Measurements from ENCODE around the gene ZDHHC14.
A peak's percentile ranks its signal among the peaks of the same experiment; 100 is the strongest.
"Not testable (repeated sequence)": the region's sequence is repeated elsewhere in the genome, so short reads cannot be mapped to it uniquely, and the experiment has no call there.

ZDHHC14 gene

DNA sequence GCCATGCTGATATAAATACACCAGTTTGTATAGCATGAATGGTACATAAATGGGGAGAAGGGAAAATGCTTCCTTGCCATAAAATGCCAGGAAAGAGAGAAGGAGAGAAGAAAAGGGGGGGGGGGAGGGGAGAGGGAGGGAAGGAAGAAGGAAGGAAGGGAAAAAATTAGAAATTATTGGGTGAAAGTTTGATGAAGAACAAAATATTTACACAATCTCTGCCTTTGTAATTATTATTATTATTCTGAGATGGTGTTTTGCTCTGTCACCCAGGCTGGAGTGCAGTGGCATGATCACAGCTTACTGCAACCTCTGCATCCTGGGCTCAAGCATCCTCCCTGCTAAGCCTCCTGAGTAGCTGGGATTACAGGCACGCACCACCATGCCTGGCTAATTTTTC is 10.2 kb upstream of the ZDHHC14 start:
- H3K27me3 Mint-ChIP-seq = peaks cover 42% of the 10 kb centered on the region

DNA sequence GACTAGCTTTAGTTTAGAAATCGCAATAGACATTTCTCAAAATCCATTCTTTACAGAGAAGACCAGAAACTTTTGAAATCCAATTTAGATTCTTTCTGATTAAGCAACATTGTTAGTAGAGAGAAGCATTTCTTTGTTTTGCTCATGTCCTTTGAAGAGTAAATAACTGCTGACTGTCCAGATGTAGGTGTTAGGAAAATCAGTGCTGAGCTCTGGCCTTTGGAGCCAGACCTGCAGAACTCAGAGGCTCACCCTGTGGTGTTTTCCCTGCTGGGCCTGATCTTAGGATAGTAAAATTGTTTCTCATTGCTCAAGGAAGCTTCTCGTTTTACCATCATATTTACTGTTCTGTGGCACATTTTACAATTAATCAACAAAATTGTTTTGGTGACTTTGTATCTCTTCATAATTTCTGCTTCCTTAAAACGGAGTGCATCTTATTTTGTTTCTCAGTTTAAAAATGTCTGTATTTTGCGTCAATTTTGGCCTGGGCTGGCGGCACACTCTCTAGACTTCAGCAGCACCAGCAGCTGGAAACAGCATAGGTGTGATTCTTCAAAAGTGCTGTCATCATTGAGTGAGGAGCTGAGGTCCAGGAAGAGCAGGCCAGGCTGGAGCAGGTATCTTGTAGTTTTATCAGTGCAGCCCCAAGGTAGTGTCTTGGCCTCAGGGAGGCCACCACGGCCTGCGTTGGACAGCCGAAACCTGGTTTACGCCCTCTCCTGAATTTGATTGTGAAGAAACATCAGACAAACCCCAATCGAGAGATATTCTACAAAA is 8.3 kb upstream of the ZDHHC14 start:
- no peaks in the 10 kb centered on the region for H3K36me3 Mint-ChIP-seq (ENCODE audit: low read depth)
- peaks cover 25% of the 10 kb centered on the region for H3K27me3 Mint-ChIP-seq
- H3K9me3 Mint-ChIP-seq = no peaks in the 10 kb centered on the region
- H3K27ac Mint-ChIP-seq = no peak overlapping the region
- H3K4me3 Mint-ChIP-seq = no peak overlapping the region
- peaks cover 41% of the 10 kb centered on the region for H3K4me1 Mint-ChIP-seq (ENCODE audit: low read depth)

More for the DNA sequence above, 10.2 kb upstream of the ZDHHC14 start:
- Mint-ChIP-seq H3K9me3 (no peaks in the 10 kb centered on the region), H3K4me1 (ENCODE audit: low read depth) (peaks cover 27% of the 10 kb centered on the region), H3K4me3 (no peak overlapping the region), H3K36me3 (ENCODE audit: low read depth) (no peaks in the 10 kb centered on the region), H3K27ac (no peak overlapping the region)

- no peaks in the 10 kb centered on the region for H3K9me3 Mint-ChIP-seq
- H3K36me3 Mint-ChIP-seq (ENCODE audit: low read depth) = no peaks in the 10 kb centered on the region
- H3K27ac Mint-ChIP-seq = no peak overlapping the region
- no peak overlapping the region for H3K4me3 Mint-ChIP-seq
- peaks cover 17% of the 10 kb centered on the region for H3K27me3 Mint-ChIP-seq
- H3K4me1 Mint-ChIP-seq (ENCODE audit: low read depth) = peaks cover 30% of the 10 kb centered on the region
Measured at GRCh38 chr6:157374889-157375443, 6.0 kb upstream of the ZDHHC14 start.

DNA sequence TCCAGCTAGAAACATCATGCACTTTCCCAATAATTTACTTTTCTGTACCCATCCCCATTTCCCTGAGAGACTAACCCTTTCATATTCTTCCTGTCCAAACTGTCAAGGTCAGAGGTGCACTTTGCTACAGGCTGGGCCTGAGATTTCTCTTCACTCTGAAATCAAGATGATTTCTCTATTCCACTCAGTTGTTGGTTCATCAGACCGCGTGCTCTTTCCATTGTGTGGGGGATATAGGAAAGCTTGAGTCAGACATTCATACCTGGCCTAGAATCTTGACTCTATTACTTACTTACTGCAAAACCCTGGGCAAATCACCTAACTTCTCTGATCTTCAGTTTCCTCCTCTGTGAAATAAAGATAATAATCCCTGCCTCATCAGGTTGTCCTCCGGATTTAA is 4.7 kb upstream of the ZDHHC14 start:
- H3K27ac Mint-ChIP-seq = peak overlapping the region; percentile 77
- H3K36me3 Mint-ChIP-seq (ENCODE audit: low read depth) = no peaks in the 10 kb centered on the region
- H3K4me3 Mint-ChIP-seq = peak overlapping the region; percentile 6
- peaks cover 27% of the 10 kb centered on the region for H3K4me1 Mint-ChIP-seq (ENCODE audit: low read depth)
- peaks cover 16% of the 10 kb centered on the region for H3K27me3 Mint-ChIP-seq
- no peaks in the 10 kb centered on the region for H3K9me3 Mint-ChIP-seq

DNA sequence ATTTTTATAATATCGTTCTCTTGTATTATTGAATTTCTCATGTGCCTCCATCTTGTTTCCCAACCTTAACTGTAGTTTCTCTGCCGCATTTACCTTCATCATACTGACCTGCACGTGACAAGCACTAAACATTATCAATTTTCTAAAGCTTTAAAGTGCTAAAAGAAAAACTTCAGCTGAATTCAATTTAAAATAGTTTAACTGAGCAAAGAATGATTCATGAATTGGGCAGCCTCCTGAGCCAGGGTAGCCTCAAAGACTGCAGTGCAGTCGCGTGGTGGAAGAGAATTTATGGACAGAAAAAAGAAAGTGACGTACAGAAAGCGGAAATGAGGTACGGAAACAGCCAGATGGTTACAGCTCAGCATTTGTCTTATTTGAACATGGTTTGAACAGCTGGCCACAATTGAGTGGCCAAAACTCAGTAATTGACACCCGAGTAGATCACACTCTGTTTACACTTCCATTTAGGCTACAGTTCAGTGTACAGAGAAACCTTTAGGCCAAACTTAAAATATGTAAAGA is 4.2 kb upstream of the ZDHHC14 start:
- peaks cover 16% of the 10 kb centered on the region for H3K27me3 Mint-ChIP-seq
- peaks cover 27% of the 10 kb centered on the region for H3K4me1 Mint-ChIP-seq (ENCODE audit: low read depth)
- peak overlapping the region; percentile 77 for H3K27ac Mint-ChIP-seq
- H3K36me3 Mint-ChIP-seq (ENCODE audit: low read depth) = no peaks in the 10 kb centered on the region
- H3K9me3 Mint-ChIP-seq = no peaks in the 10 kb centered on the region
- no peak overlapping the region for H3K4me3 Mint-ChIP-seq

- peak overlapping the region; percentile 81 for H3K4me3 Mint-ChIP-seq
- peak overlapping the region; percentile 74 for H3K27ac Mint-ChIP-seq
- no peaks in the 10 kb centered on the region for H3K9me3 Mint-ChIP-seq
- peaks cover 16% of the 10 kb centered on the region for H3K27me3 Mint-ChIP-seq
- peaks cover 7% of the 10 kb centered on the region for H3K36me3 Mint-ChIP-seq (ENCODE audit: low read depth)
- peaks cover 44% of the 10 kb centered on the region for H3K4me1 Mint-ChIP-seq (ENCODE audit: low read depth)
Measured at GRCh38 chr6:157379656-157380457, 1.1 kb upstream of the ZDHHC14 start.

DNA sequence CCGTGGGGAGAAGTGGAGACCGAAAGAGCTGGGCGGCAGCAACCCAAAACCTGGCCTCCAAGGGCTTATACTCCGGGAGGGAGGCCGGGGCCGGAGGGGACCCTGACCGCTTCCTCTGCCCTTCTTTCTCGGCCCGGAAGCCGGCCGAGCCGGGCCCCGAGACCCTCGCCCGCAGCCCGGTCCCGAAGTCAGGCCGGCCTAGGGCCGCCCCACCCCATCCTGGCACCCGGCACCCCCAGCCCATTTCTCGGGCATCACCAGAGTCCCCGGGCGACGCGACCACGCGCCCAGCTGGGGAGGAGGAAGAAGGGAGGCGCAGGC is 572 bp upstream of the ZDHHC14 start:
- Mint-ChIP-seq H3K4me3 (peak overlapping the region; percentile 81), H3K36me3 (ENCODE audit: low read depth) (peaks cover 7% of the 10 kb centered on the region), H3K4me1 (ENCODE audit: low read depth) (peaks cover 44% of the 10 kb centered on the region), H3K9me3 (no peaks in the 10 kb centered on the region), H3K27ac (peak overlapping the region; percentile 74), H3K27me3 (peaks cover 14% of the 10 kb centered on the region)

GRCh38 chr6:157381631-157382621 is 936 bp downstream of the ZDHHC14 start:
- Mint-ChIP-seq H3K4me3 (peak overlapping the region; percentile 77), H3K9me3 (no peaks in the 10 kb centered on the region), H3K36me3 (ENCODE audit: low read depth) (peaks cover 7% of the 10 kb centered on the region), H3K27ac (peak overlapping the region; percentile 52), H3K27me3 (peaks cover 14% of the 10 kb centered on the region), H3K4me1 (ENCODE audit: low read depth) (peaks cover 36% of the 10 kb centered on the region)

DNA sequence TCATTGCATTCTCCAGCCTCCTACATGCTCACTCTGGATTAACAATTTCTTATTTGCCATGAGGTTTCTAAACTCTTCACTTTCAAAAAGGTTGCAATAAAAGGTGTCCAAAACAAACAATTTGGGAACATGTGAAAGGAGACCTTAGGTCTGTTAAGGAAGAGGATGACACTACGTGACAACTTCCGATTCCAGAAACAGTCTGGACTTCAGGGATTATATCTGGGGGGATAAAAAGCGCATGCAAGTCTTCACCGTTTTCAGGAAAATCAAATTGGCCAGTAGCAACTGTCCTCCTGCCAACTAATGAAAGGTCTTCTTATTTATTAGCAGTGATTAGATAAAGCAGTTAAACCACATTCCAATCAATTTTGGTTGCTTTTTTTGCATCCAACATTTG is 1.8 kb downstream of the ZDHHC14 start:
- H3K4me1 Mint-ChIP-seq (ENCODE audit: low read depth) = peaks cover 34% of the 10 kb centered on the region
- no peak overlapping the region for H3K27ac Mint-ChIP-seq
- peaks cover 7% of the 10 kb centered on the region for H3K36me3 Mint-ChIP-seq (ENCODE audit: low read depth)
- H3K27me3 Mint-ChIP-seq = peaks cover 14% of the 10 kb centered on the region
- peak overlapping the region; percentile 77 for H3K4me3 Mint-ChIP-seq
- H3K9me3 Mint-ChIP-seq = no peaks in the 10 kb centered on the region

- H3K4me3 Mint-ChIP-seq = peak overlapping the region; percentile 35
- peaks cover 14% of the 10 kb centered on the region for H3K27me3 Mint-ChIP-seq
- H3K9me3 Mint-ChIP-seq = no peaks in the 10 kb centered on the region
- peaks cover 34% of the 10 kb centered on the region for H3K4me1 Mint-ChIP-seq (ENCODE audit: low read depth)
- H3K36me3 Mint-ChIP-seq (ENCODE audit: low read depth) = peaks cover 11% of the 10 kb centered on the region
- peak overlapping the region; percentile 10 for H3K27ac Mint-ChIP-seq
Measured at GRCh38 chr6:157383471-157383870, 2.5 kb downstream of the ZDHHC14 start.

- peaks cover 24% of the 10 kb centered on the region for H3K4me1 Mint-ChIP-seq (ENCODE audit: low read depth)
- H3K36me3 Mint-ChIP-seq (ENCODE audit: low read depth) = peaks cover 21% of the 10 kb centered on the region
- not testable (repeated sequence) for H3K9me3 Mint-ChIP-seq, H3K4me3 Mint-ChIP-seq, H3K27ac Mint-ChIP-seq
- peaks cover 14% of the 10 kb centered on the region for H3K27me3 Mint-ChIP-seq
Measured at GRCh38 chr6:157384962-157385361, 4.0 kb downstream of the ZDHHC14 start.

- Mint-ChIP-seq H3K27ac (no peak overlapping the region), H3K36me3 (ENCODE audit: low read depth) (peaks cover 26% of the 10 kb centered on the region), H3K27me3 (peaks cover 14% of the 10 kb centered on the region), H3K4me1 (ENCODE audit: low read depth) (peaks cover 24% of the 10 kb centered on the region), H3K4me3 (no peak overlapping the region), H3K9me3 (peaks cover 6% of the 10 kb centered on the region)
Measured at GRCh38 chr6:157385482-157385881, 4.5 kb downstream of the ZDHHC14 start.

GRCh38 chr6:157386023-157386422 is 5.0 kb downstream of the ZDHHC14 start:
- Mint-ChIP-seq H3K27ac (no peak overlapping the region), H3K9me3 (peaks cover 9% of the 10 kb centered on the region), H3K4me1 (ENCODE audit: low read depth) (peaks cover 24% of the 10 kb centered on the region), H3K27me3 (peaks cover 14% of the 10 kb centered on the region), H3K36me3 (ENCODE audit: low read depth) (peaks cover 31% of the 10 kb centered on the region), H3K4me3 (no peak overlapping the region)

DNA sequence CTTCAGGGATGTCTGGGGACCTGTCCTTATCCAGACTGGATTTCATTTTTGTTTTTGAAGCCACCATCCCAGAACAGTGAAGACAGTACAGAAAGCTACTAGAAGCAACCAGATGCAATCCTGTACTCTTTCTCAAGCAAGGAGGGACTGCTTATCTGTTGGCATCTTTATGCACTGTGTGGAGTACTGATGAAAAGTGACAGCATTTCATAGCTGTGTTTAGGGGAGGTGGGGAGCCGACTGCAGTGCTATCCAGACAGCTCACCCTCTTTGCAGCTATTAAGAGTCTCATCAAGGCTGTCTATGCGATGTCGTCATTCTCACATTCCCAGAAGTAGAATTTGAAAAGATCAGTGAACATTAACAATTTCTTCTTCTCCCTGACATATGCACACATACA is 5.5 kb downstream of the ZDHHC14 start:
- peaks cover 10% of the 10 kb centered on the region for H3K9me3 Mint-ChIP-seq

More for the DNA sequence above, 5.5 kb downstream of the ZDHHC14 start:
- no peak overlapping the region for H3K27ac Mint-ChIP-seq
- H3K36me3 Mint-ChIP-seq (ENCODE audit: low read depth) = peaks cover 33% of the 10 kb centered on the region
- H3K4me3 Mint-ChIP-seq = no peak overlapping the region
- H3K4me1 Mint-ChIP-seq (ENCODE audit: low read depth) = peaks cover 24% of the 10 kb centered on the region
- peaks cover 14% of the 10 kb centered on the region for H3K27me3 Mint-ChIP-seq

Measured in stimulated activated naive CD8-positive, alpha-beta T cell treated with anti-CD3 and anti-CD28 coated beads, Interleukin-15, Interleukin-2, amounts not matched to agents 100 ng/mL and 50 ng/mL, for 24 hours (primary cell).